ENCODE data around the gene IL4R. TPM values are rescaled to one million over a fixed set of nuclear protein-coding genes. Genes with fewer than 3 reads are reported as not detected.
"Not testable (repeated sequence)": the region's sequence is repeated elsewhere in the genome, so short reads cannot be mapped to it uniquely, and the experiment has no call there.

Gene IL4R
- total RNA-seq, 1 experiment from 2014 or later = 40.9 TPM

DNA sequence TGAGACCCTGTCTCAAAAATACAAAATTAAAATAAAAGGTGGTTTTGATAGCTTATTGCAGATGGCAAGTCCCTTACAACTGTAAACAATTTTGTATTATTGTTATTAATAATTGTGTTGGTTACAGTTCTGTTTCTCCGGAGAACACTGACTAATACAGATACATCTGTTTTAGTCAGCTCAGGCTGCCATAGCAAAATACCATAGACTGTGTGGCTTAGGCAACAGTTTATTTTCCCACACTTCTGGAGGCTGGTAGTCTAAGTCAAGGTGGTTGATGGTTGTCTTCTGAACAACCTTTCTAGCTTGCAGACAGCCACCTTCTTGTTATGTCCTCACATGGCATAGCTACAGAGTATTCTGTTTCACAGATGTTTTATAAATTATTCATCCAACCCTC is 74.0 kb downstream of the IL4R start:
- H3K36me3 ChIP-seq = no peaks in the 10 kb centered on the region
- peaks cover 10% of the 10 kb centered on the region; the same call in 1 of the 2 replicates for H3K9me3 ChIP-seq
- no peak for DNase-seq
- no peak overlapping the region for H3K4me3 ChIP-seq
- no peaks in the 10 kb centered on the region for H3K27me3 ChIP-seq

DNA sequence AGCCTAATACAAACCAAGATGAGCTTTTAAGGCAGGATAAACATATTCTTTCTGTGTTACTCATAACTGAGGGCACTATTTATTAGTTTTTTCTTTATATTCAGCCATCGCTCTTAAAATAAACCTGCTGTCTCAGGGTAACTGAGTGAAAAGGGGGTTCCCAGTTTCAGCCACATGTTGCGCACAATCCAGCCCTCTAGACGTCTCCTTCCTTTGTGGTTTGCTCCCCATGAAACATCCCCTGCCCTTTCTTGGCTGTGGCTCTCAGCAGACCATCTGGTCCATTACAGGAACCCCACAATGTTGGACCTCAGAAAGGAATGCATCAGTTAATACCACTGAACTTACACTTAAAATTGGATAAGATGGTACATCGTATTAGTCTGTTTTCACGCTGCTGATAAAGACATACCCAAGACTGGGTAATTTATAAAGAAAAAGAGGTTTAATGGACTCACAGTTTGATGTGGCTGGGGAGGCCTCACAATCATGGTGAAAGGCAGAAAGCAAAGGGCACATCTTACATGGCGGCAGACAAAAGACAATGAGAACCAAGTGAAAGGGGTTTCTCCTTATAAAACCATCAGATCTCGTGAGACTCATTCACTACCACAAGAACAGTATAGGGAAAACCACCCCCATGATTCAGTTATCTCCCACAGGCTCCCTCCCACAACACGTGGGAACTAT is 75.6 kb downstream of the IL4R start:
- Histone ChIP-seq H3K36me3 (no peaks in the 10 kb centered on the region), H3K9me3 (peaks cover 6% of the 10 kb centered on the region; the same call in 1 of the 2 replicates), H3K27me3 (no peaks in the 10 kb centered on the region), H3K4me3 (no peak overlapping the region)
- no peak for DNase-seq

DNA sequence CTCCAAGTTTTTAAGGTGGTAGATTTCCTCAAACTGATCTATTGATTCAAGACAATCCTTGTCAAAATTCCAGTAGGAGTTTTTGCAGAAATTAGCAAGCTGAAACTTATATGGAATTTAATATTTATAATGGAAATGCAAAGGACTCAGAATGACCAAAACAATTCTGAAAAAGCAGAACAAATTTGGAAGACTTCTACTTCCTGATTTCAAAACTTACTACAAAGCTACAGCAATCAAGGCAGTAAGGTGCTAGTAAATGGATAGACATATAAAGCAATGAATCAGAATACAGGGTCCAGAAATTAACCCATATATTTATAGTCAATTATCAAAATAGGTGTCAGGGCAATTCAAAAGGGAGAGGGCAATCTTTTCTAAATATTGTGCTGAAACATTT is 76.4 kb downstream of the IL4R start:
- DNase-seq = no peak
- Histone ChIP-seq H3K4me3 (no peak overlapping the region), H3K36me3 (no peaks in the 10 kb centered on the region), H3K9me3 (peaks cover 10% of the 10 kb centered on the region), H3K27me3 (no peaks in the 10 kb centered on the region)

DNA sequence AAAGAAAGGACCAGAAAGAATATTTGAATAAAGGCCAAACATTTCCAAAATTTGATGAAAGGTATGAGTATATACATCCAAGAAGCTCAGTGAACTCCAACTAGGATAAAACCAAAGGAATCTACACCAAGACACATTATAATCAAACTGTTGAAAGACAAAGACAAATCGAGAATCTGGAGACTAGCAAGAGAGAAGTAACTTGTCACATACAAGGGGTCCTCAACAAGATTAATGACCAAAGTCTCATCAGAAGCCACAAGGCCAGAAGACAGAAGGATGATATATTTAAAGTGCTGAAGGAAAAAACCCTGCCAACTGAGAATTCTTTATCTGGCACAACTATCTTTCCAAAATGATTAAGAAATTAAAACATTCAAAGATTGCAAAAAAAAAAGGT is 78.9 kb downstream of the IL4R start:
- no peak overlapping the region for H3K4me3 ChIP-seq
- no peaks in the 10 kb centered on the region for H3K36me3 ChIP-seq
- no peaks in the 10 kb centered on the region for H3K27me3 ChIP-seq
- peaks cover 18% of the 10 kb centered on the region for H3K9me3 ChIP-seq
- DNase-seq = no peak

- Histone ChIP-seq H3K4me3 (no peak overlapping the region), H3K27me3 (no peaks in the 10 kb centered on the region), H3K9me3 (peaks cover 18% of the 10 kb centered on the region), H3K36me3 (no peaks in the 10 kb centered on the region)
- no peak for DNase-seq
Observed at GRCh38 chr16:27394516-27394915, 80.7 kb downstream of the IL4R start.

- not testable (repeated sequence) for H3K4me3 ChIP-seq, DNase-seq, H3K27me3 ChIP-seq, H3K36me3 ChIP-seq
- peaks cover 13% of the 10 kb centered on the region for H3K9me3 ChIP-seq
Observed at GRCh38 chr16:27398341-27398893, 84.6 kb downstream of the IL4R start.

DNA sequence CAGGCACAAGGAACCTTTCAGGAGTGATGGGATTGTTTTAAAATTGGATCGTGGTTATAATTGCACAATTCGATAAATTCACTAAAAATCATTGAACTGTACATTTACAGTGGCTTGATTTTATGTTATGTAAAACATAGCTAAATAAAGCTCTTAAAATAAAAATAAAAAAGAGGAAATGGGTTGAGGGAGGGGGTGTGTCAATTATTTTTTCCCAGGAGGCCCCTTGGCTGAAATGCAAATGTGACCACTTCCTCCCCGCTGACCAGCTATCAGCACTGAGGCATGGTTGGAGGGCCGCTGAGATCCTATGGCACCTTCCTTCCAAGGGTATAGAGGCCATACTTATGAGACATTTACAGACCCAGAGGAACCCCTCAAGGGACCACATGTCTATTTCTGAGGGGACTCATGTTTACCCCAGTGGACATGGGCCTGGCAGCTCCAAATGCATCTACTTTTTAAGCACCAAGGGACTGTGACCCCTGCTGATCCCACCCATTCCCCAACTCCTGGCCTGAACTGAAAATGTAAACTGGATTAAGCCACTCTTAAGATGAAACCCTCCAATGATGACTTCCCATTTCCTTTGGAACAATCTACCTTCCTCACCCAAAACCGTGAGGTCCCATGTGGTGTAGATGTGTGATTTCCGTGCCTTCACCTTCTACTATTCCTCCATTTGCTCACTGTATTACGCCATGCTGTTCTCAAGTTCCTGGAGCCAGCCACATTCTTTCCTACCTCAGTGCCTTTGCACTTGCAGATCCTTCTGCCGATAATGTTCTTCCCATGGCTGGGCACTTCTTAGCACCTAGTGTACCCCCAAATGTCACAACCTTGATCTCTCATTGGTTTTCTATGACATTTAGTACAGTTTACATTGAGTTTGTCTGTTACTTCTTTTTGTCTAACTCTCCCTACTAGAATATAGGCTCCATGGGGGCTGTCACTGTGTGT is 85.4 kb downstream of the IL4R start:
- Histone ChIP-seq H3K9me3 (peaks cover 13% of the 10 kb centered on the region), H3K4me3 (no peak overlapping the region), H3K36me3 (no peaks in the 10 kb centered on the region), H3K27me3 (no peaks in the 10 kb centered on the region)
- DNase-seq = no peak

GRCh38 chr16:27399969-27400368 is 86.2 kb downstream of the IL4R start:
- Histone ChIP-seq H3K27me3 (no peaks in the 10 kb centered on the region), H3K4me3 (no peak overlapping the region), H3K9me3 (peaks cover 10% of the 10 kb centered on the region), H3K36me3 (no peaks in the 10 kb centered on the region)
- DNase-seq = no peak

- Histone ChIP-seq H3K36me3 (no peaks in the 10 kb centered on the region), H3K27me3 (no peaks in the 10 kb centered on the region), H3K9me3 (peaks cover 2% of the 10 kb centered on the region), H3K4me3 (no peak overlapping the region)
- no peak for DNase-seq
Observed at GRCh38 chr16:27400751-27401620, 87.2 kb downstream of the IL4R start.

DNA sequence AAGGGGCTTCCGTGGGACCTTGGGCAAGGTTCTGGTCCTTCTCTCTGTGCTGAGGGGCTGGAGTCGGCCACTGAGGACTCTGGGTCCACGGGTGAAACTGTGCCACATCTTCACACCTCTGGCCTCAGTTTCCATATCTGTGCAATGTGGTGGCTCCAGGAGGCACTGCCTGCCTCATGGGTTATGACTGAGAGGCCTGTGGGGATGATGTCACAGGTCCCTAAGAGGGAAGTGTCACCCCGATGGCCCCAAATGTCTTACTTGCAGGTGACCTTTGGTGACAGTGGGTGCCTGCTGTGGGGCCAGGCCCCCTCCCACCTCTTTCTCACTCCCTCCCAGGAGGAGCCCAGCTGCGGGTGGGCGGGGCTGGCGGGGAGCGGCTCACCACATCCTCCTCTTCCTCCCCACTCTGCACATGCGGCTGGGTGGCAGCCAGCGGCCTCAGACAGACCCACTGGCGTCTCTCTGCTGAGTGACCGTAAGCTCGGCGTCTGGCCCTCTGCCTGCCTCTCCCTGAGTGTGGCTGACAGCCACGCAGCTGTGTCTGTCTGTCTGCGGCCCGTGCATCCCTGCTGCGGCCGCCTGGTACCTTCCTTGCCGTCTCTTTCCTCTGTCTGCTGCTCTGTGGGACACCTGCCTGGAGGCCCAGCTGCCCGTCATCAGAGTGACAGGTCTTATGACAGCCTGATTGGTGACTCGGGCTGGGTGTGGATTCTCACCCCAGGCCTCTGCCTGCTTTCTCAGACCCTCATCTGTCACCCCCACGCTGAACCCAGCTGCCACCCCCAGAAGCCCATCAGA is 88.2 kb downstream of the IL4R start, which contains the start of gene IL21R:
IL21R (plus strand) TSS at position 407 of the 801 bp plus-strand sequence. CDS start 27,898 bp downstream, outside the sequence.
- no peak within 1 kb of the TSS for H3K4me3 ChIP-seq
- H3K36me3 ChIP-seq = no peaks in the 10 kb centered on the region
- no peaks in the 10 kb centered on the region for H3K27me3 ChIP-seq
- peak; percentile 97 for DNase-seq
- H3K9me3 ChIP-seq = no peaks in the 10 kb centered on the region

DNA sequence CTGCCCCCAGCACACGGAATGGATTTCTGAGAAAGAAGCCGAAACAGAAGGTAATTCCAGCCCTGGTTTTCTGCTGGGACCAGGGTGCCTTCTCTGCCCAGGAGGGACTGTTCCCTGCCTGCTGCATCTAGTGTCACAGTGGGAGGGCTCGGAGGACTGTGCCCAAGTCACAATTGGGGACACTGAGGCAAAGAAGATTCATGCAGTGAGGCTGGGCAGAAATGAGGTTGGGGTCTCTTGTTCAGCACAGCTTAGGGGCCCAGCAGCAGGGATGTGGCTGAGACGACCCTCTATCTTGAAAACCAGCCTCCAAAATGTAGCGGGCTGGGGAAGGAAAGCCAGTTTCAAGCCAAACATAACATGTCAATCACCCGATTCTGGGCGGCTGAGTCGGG is 88.8 kb downstream of the IL4R start:
- H3K9me3 ChIP-seq = no peaks in the 10 kb centered on the region
- no peaks in the 10 kb centered on the region for H3K36me3 ChIP-seq
- H3K27me3 ChIP-seq = no peaks in the 10 kb centered on the region
- no peak for DNase-seq
- H3K4me3 ChIP-seq = no peak overlapping the region

DNA sequence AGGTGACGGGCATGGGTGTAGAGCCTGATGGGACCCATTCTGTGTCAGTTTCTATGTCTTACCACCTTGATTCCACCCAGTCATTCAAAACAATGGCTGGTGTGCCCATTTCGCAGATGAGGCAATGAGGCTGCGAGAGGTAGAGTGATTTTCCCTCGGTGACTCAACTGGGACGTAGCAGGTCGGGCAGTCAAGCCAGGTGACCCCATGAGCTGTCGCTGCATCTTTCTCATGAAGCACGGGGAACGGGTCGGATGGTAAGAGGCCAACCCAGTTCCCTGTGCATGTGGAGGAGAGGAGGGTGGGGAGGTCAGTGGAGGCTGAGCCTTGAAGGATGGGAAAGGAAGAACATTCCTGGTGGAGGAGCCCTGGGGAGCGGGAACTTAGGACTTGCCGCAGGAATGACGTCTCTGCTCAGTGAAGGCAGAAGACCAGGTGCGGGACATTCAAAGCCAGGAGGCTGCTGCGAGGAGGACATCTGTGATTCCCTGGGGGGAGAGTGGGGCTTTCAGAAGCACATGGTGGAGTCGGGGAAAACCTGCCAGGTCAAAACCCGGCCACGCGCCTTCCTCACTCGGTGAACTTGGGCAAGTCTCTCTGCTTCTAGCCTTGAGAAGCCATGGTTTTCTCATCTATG is 89.3 kb downstream of the IL4R start:
- DNase-seq = no peak
- H3K36me3 ChIP-seq = no peaks in the 10 kb centered on the region
- no peak overlapping the region for H3K4me3 ChIP-seq

GRCh38 chr16:27403601-27403992 is 89.8 kb downstream of the IL4R start:
- Histone ChIP-seq H3K9me3 (no peaks in the 10 kb centered on the region), H3K27me3 (no peaks in the 10 kb centered on the region), H3K36me3 (no peaks in the 10 kb centered on the region), H3K4me3 (no peak overlapping the region)
- DNase-seq = no peak

More for the DNA sequence above, 89.3 kb downstream of the IL4R start:
- no peaks in the 10 kb centered on the region for H3K9me3 ChIP-seq
- H3K27me3 ChIP-seq = no peaks in the 10 kb centered on the region

DNA sequence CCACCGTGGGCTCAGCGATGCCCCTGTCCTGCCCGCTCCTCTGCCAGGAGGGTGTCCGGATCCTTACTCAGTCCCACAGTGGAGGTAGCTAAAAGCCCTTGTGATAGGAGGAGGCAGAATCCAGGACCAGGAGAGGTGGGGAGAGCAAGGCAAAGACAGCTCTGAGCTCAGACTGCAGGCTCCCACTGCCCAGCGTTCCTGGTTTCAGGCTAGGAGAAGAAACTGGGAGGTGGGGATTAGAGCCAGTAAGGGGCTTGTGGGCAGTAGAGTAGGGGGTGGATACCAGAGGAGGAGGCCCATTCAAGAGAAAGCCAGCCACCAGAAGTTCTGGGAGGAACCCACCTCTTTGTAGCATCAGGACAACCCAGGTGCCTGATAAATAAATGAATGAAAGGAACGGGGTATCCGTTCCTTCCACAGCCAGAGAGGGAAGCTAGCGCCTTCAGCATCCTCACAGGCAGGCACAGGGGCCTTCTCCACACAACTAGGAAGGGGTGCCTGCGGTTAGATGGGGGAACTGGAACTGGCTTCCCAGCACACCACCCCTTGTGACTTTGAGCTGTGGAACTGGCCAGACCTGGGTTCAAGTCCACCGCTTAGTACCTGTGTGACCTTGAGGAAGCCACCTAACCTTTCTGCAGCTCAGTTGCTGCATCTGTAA is 90.5 kb downstream of the IL4R start:
- Histone ChIP-seq H3K4me3 (no peak overlapping the region), H3K9me3 (no peaks in the 10 kb centered on the region), H3K27me3 (no peaks in the 10 kb centered on the region), H3K36me3 (no peaks in the 10 kb centered on the region)
- DNase-seq = no peak

Measured in MG63 (cell line).